ENCODE measurements around the gene DNAH10.

- TF ChIP-seq CTCF (conservative IDR thresholded peaks at IDR 0.05; ENCODE audit: low read length) (no peak), EZH2phosphoT487 (IDR thresholded peaks at IDR 0.05; ENCODE audit: borderline replicate concordance, low read depth, low read length) (no peak)
Observed at GRCh38 chr12:123873793-123874192, 111.7 kb downstream of the DNAH10 start.
